ENCODE measurements around the gene ZNF417.
"Not testable (repeated sequence)": the region's sequence is repeated elsewhere in the genome, so short reads cannot be mapped to it uniquely, and the experiment has no call there.

ZNF417 gene

GRCh38 chr19:57888107-57888559, 28.3 kb downstream of the ZNF417 start:
- in situ Hi-C loops (cut with HindIII; ENCODE audit: low sequenced_read_pairs): no loop called here

- in situ Hi-C loops (cut with HindIII; ENCODE audit: low sequenced_read_pairs): no loop called here
These were observed 29.0 kb downstream of the ZNF417 start for GRCh38 chr19:57887195-57887941.

DNA sequence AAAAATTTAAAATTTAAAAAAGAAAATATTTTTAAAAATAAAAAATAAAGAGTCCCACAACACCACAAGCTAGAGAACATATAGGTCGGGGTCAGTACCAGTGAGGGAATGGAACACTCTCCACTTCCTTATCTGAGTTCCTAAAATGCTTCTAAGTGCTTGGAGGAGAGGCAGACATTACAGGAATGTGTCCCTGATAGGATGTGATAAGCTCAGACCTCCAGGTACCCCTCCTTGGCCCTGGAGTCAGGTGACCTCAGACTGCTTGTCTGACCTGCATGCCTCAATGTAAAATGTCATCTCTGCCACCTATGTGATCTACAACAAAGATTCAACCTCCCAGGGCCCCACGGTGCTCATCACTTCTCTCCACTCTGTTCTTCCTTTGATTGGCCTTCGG, 30.3 kb downstream of the ZNF417 start:
- in situ Hi-C loops (cut with HindIII; ENCODE audit: low sequenced_read_pairs): no loop called here

DNA sequence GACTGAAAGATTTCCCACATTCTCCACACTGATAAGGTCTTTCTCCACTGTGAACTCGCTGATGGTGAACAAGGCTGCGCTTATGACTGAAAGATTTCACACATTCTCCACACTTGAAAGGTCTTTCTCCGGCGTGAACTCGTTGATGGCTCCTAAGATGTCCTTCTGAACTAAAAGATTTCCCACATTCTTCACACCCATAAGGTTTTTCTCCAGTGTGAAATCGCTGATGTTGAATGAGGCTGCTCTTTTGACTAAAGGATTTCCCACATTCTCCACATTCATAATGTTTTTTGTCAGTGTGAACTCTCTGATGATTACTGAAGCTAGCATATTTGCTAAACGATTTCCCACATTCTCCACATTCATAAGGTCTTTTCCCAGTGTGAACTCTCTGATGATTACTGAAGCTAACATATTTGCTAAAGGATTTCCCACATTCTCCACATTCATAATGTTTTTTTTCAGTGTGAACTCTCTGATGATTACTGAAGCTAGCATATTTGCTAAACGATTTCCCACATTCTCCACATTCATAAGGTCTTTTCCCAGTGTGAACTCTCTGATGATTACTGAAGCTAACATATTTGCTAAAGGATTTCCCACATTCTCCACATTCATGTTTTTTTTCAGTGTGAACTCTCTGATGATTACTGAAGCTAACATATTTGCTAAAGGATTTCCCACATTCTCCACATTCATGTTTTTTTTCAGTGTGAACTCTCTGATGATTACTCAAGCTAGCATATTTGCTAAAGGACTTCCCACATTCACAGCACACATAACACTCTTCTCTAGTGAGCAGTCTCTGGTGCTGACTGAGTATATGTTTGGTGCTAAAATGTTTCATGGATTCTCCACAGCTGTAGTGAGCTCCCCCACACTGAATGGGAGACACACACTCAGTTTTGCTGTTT, 42.3 kb downstream of the ZNF417 start:
- in situ Hi-C loops (cut with HindIII; ENCODE audit: low sequenced_read_pairs): not testable (repeated sequence)

DNA sequence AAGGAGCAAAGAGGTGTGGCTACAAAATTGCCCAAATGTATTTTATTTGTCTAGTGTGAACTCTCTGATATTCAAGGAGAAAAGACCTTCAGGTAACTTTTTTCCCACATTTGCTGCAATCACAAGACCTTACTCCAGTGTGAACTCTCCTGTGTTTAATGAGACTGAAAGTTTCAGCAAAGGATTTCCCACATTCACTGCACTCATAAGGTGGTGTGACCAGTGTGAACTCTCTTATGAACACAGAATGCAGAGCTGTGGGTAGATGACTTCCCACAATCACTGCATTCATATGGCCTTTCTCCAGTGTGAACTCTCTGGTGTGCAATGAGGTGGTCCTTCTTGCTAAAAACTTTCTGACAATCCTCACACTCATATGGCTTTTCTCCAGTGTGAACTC, 43.9 kb downstream of the ZNF417 start:
- in situ Hi-C loops (cut with HindIII; ENCODE audit: low sequenced_read_pairs): no loop called here

- in situ Hi-C loops (cut with HindIII; ENCODE audit: low sequenced_read_pairs): no loop called here
These were observed 46.2 kb downstream of the ZNF417 start for GRCh38 chr19:57870225-57870624.

DNA sequence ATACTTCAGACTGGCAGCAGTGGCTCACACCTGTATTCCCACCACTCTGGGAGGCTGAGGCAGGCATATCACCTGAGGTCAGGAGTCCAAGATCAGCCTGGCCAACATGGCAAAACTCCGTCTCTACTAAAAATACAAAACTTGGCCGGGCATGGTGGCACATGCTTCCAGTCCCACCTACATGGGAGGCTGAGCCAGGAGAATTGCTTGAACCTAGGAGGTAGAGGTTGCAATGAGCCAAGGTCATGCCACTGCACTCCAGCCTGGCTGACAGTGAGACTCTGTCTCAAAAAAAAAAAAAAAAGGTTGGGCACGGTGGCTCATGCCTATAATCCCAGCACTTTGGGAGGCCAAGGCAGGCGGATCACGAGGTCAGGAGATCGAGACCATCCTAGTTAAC, 46.7 kb downstream of the ZNF417 start:
- in situ Hi-C loops (cut with HindIII; ENCODE audit: low sequenced_read_pairs): not testable (repeated sequence)

DNA sequence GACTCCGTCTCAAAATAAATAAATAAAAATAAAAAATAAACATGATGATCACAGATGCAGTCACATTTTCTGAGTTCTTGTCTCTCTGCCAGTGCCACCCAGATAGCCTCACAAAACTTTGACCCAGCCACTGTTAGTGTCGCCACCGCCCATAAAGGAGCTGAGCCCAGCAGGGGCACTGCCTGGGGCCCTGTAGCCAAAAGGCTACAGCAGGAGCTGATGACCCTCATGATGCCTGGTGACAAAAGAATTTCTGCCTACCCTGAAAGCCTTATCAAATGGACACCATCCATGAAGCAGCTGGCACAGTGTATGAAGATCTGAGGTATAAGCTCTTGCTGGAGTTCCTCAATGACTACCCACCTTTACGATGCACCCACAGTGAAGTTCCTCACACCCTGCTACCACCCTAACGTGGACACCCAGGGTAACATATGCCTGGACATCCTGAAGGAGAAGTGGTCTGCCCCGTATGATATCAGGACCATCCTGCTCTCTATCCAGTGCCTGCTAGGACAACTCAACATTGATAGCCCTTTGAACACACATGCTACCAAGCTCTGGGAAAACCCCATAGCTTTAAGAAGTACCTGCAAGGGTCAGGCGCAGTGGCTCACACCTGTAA, 48.4 kb downstream of the ZNF417 start:
- in situ Hi-C loops (cut with HindIII; ENCODE audit: low sequenced_read_pairs): no loop called here

Data from endothelial cell of hepatic sinusoid (primary cell).